Kidney epithelial cell (primary cell): Measurements from ENCODE around the gene RPL3. TPM values are rescaled to one million over a fixed set of nuclear protein-coding genes. Genes with fewer than 3 reads are reported as not detected.
A peak's percentile ranks its signal among the peaks of the same experiment; 100 is the strongest.

Source experiments
- DNase-seq: peaks from one replicate; pipeline ENCODE4 v3.0.0-alpha.2; 2010; ENCODE audit warnings: low read depth
- H3K27me3 ChIP-seq: 2 replicates; pipeline ENCODE4 v1.6.0; 2011; ENCODE audit warnings: low read length; ENCODE audit not compliant: control insufficient read depth, insufficient read depth
- H3K36me3 ChIP-seq: 2 replicates; pipeline ENCODE4 v1.5.1; 2011; ENCODE audit warnings: low read length; ENCODE audit not compliant: control insufficient read depth, insufficient read depth
- H3K4me3 ChIP-seq: 2 replicates; pipeline ENCODE4 v1.5.1; 2011; ENCODE audit warnings: low read depth, mild to moderate bottlenecking, control low read depth, low read length
- CTCF ChIP-seq: IDR thresholded peaks from 2 replicates; pipeline ENCODE4 v1.5.1; 2011; ENCODE audit warnings: mild to moderate bottlenecking, moderate library complexity, low read length, control low read depth, inconsistent platforms; ENCODE audit not compliant: insufficient read depth, poor library complexity, severe bottlenecking
- total RNA-seq: library from RNA; depleted of rRNA; stranded (reverse); fragments of >200 nt; gene quantifications from 2 replicates; pipeline ENCODE4 v1.2.3, GENCODE V29; 2015

RPL3 gene
- total RNA-seq, 1 donor from 2014 or later, result 2,742 TPM

- no peak for DNase-seq
- H3K27me3 ChIP-seq, result no peaks in the 10 kb centered on the region
- peak; percentile 52 for TF ChIP-seq CTCF
Measured at GRCh38 chr22:39291523-39291922, 27.9 kb downstream of the RPL3 start.

GRCh38 chr22:39290724-39291161 is 28.7 kb downstream of the RPL3 start:
- Histone ChIP-seq H3K27me3 (no peaks in the 10 kb centered on the region), H3K4me3 (no peak overlapping the region), H3K36me3 (no peaks in the 10 kb centered on the region)
- no peak for TF ChIP-seq CTCF
- DNase-seq, result peak; percentile 86

More at GRCh38 chr22:39291523-39291922, 27.9 kb downstream of the RPL3 start:
- Histone ChIP-seq H3K4me3 (no peak overlapping the region), H3K36me3 (no peaks in the 10 kb centered on the region)

- Histone ChIP-seq H3K27me3 (no peaks in the 10 kb centered on the region), H3K4me3 (no peak overlapping the region), H3K36me3 (no peaks in the 10 kb centered on the region)
- TF ChIP-seq CTCF, result no peak
- no peak for DNase-seq
Measured at GRCh38 chr22:39289975-39290720, 29.3 kb downstream of the RPL3 start.

- TF ChIP-seq CTCF, result no peak
- Histone ChIP-seq H3K4me3 (no peak overlapping the region), H3K27me3 (no peaks in the 10 kb centered on the region), H3K36me3 (no peaks in the 10 kb centered on the region)
- no peak for DNase-seq
Measured at GRCh38 chr22:39289533-39289932, 29.9 kb downstream of the RPL3 start.

- Histone ChIP-seq H3K4me3 (no peak overlapping the region), H3K27me3 (no peaks in the 10 kb centered on the region)
Measured at GRCh38 chr22:39288135-39288898, 31.1 kb downstream of the RPL3 start.

More at GRCh38 chr22:39288135-39288898, 31.1 kb downstream of the RPL3 start:
- TF ChIP-seq CTCF, result no peak
- DNase-seq, result no peak
- H3K36me3 ChIP-seq, result no peaks in the 10 kb centered on the region
